Activated B cell treated with CpG ODN at 0.5 μM for 24 hours (primary cell): Measurements from ENCODE around the gene NBL1. TPM values are rescaled to one million over a fixed set of nuclear protein-coding genes. Genes with fewer than 3 reads are reported as not detected.

ENCODE experiments used
- ATAC-seq: fragments of 200-7000 bp; cut with Tn5 transposase; one replicate; pipeline ENCODE4 v1.10.0; 2021; ENCODE audit warnings: low read depth, mild to moderate bottlenecking, moderate library complexity
- CTCF ChIA-PET: fragments of 350-600 bp; sonication (Branson Sonifier 250); formaldehyde crosslinking; loops from one replicate; lab custom pipeline; 2021; ENCODE audit warnings: antibody characterized with exemption; lab: Charles Lee
- POLR2A ChIA-PET: fragments of 350-600 bp; sonication (Branson Sonifier 250); formaldehyde crosslinking; loops from one replicate; lab custom pipeline; 2021; ENCODE audit warnings: antibody characterized with exemption; lab: Charles Lee
- DNase-seq: peaks from one replicate; pipeline ENCODE4 v3.0.0; 2022
- H3K27ac Mint-ChIP-seq: one replicate; pipeline ENCODE4 v1.8.0; 2020; ENCODE audit warnings: mixed read lengths
- H3K27me3 Mint-ChIP-seq: one replicate; pipeline ENCODE4 v1.8.0; 2021; ENCODE audit warnings: mixed read lengths
- H3K36me3 Mint-ChIP-seq: one replicate; pipeline ENCODE4 v1.8.0; 2021; ENCODE audit warnings: low read depth, mixed read lengths
- H3K4me1 Mint-ChIP-seq: one replicate; pipeline ENCODE4 v1.8.0; 2021; ENCODE audit warnings: mixed read lengths
- H3K4me3 Mint-ChIP-seq: one replicate; pipeline ENCODE4 v1.8.0; 2020; ENCODE audit warnings: mild to moderate bottlenecking, mixed read lengths
- H3K9me3 Mint-ChIP-seq: one replicate; pipeline ENCODE4 v1.8.0; 2020; ENCODE audit warnings: mixed read lengths
- CTCF ChIP-seq: fragments of 200-600 bp; IDR thresholded peaks from one replicate; pipeline ENCODE4 v1.8.0; 2022; ENCODE audit warnings: antibody characterized with exemption, mild to moderate bottlenecking
- intact Hi-C: fragments of 100-400 bp; cut with micrococcal nuclease; formaldehyde crosslinking; loops from one replicate; pipeline ENCODE4 v1.15.1; 2024
- total RNA-seq: library from RNA; stranded (reverse); gene quantifications from 2 replicates; pipeline ENCODE4 v1.2.3, GENCODE V29; 2022

The NBL1 gene
- total RNA-seq, 1 donor from 2014 or later: 0.64 TPM

- DNase-seq (no peak), ATAC-seq (no peak)
- H3K4me3 Mint-ChIP-seq: no peak overlapping the region
- ChIA-PET POLR2A (no interaction called here), CTCF (interaction anchor here (2.7 kb wide), 1 partner anchor 15 kb away, joined by 9 read pairs; no protein-coding TSS in a partner anchor)
- intact Hi-C loops: no loop called here
- H3K4me1 Mint-ChIP-seq: no peaks in the 10 kb centered on the region
- no peaks in the 10 kb centered on the region for H3K9me3 Mint-ChIP-seq
- peaks cover 18% of the 10 kb centered on the region for H3K27me3 Mint-ChIP-seq
- TF ChIP-seq CTCF: no peak
- H3K36me3 Mint-ChIP-seq: no peaks in the 10 kb centered on the region
- no peak overlapping the region for H3K27ac Mint-ChIP-seq
These were observed 32.4 kb downstream of the NBL1 start for GRCh38 chr1:19676438-19676922.

GRCh38 chr1:19678493-19678892 lies 34.4 kb downstream of the NBL1 start:
- no peaks in the 10 kb centered on the region for H3K4me1 Mint-ChIP-seq
- no peak for TF ChIP-seq CTCF
- ATAC-seq (no peak), DNase-seq (no peak)
- POLR2A ChIA-PET: no interaction called here
- H3K36me3 Mint-ChIP-seq: peaks cover 4% of the 10 kb centered on the region
- peaks cover 8% of the 10 kb centered on the region for H3K27me3 Mint-ChIP-seq
- no peaks in the 10 kb centered on the region for H3K9me3 Mint-ChIP-seq
- intact Hi-C loops: no loop called here
- no peak overlapping the region for H3K4me3 Mint-ChIP-seq
- no peak overlapping the region for H3K27ac Mint-ChIP-seq
- CTCF ChIA-PET: interaction anchor here (2.7 kb wide), 1 partner anchor 17 kb away, joined by 9 read pairs; no protein-coding TSS in a partner anchor

GRCh38 chr1:19678931-19679453 lies 34.9 kb downstream of the NBL1 start:
- Mint-ChIP-seq H3K9me3 (no peaks in the 10 kb centered on the region), H3K36me3 (peaks cover 4% of the 10 kb centered on the region), H3K27me3 (peaks cover 8% of the 10 kb centered on the region), H3K4me3 (no peak overlapping the region), H3K4me1 (no peaks in the 10 kb centered on the region), H3K27ac (no peak overlapping the region)
- intact Hi-C loops: no loop called here
- TF ChIP-seq CTCF: no peak
- CTCF ChIA-PET: no interaction called here
- DNase-seq: no peak
- ATAC-seq: no peak
- POLR2A ChIA-PET: no interaction called here

GRCh38 chr1:19679691-19680090 lies 35.6 kb downstream of the NBL1 start:
- ChIA-PET CTCF (no interaction called here), POLR2A (no interaction called here)
- Mint-ChIP-seq H3K4me3 (no peak overlapping the region), H3K4me1 (no peaks in the 10 kb centered on the region), H3K36me3 (peaks cover 8% of the 10 kb centered on the region), H3K27me3 (peaks cover 8% of the 10 kb centered on the region), H3K9me3 (no peaks in the 10 kb centered on the region), H3K27ac (no peak overlapping the region)
- no peak for DNase-seq
- TF ChIP-seq CTCF: no peak
- ATAC-seq: no peak
- intact Hi-C loops: no loop called here

GRCh38 chr1:19680644-19681043 lies 36.5 kb downstream of the NBL1 start:
- ATAC-seq (no peak), DNase-seq (no peak)
- intact Hi-C loops: no loop called here
- Mint-ChIP-seq H3K4me1 (no peaks in the 10 kb centered on the region), H3K36me3 (peaks cover 10% of the 10 kb centered on the region), H3K4me3 (no peak overlapping the region), H3K27me3 (peaks cover 5% of the 10 kb centered on the region), H3K9me3 (no peaks in the 10 kb centered on the region), H3K27ac (no peak overlapping the region)
- TF ChIP-seq CTCF: no peak
- ChIA-PET POLR2A (no interaction called here), CTCF (interaction anchor here (1.8 kb wide), 1 partner anchor 18 kb away, joined by 4 read pairs; no protein-coding TSS in a partner anchor)
